OCI-M2 (cell line): ENCODE measurements around the gene SLC25A45.
"Not testable (repeated sequence)": the region's sequence is repeated elsewhere in the genome, so short reads cannot be mapped to it uniquely, and the experiment has no call there.

Source experiments
- DNase-seq: peaks from one replicate; lab custom pipeline; 2025; ENCODE audit not compliant: unreplicated experiment; lab: John Stamatoyannopoulos, UW

The SLC25A45 gene

DNA sequence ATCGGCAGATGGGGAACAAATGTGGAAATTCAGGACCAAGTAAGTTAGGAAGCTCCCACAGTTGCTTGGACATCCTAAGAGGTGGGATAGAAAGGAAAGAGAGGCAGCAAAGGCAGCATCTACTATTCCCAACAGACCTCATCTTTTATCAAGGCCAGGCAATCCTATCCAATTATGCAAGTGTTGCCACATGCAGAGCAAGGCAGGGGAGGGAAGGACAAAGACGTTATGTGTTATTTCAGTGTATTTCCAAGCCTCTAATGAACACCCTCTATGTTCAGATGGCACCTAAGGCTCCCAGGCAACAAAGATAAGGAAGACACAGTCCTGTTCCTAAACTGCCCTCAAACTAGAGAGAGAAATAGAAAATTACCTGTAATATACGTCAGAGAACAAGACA, 18.7 kb downstream of the SLC25A45 start:
- DNase-seq: no peak

DNA sequence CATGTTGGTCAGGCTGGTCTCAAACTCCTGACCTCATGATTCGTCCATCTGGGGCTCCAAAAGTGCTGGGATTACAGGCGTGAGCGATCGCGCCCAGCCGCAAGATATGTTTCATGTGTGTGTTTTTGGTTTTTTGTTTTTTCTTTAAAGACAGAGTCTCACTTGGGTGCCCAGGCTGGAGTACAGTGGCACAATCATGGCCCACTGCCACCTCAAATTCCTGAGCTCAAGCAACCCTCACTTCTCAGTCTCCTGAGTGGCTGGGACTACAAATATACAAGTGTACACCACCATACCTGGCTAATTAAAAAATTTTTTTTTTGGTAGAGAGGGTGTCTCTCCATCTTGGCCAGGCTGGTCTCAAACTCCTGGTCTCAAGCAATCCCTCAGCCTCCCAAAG, 19.5 kb downstream of the SLC25A45 start:
- DNase-seq: no peak

DNA sequence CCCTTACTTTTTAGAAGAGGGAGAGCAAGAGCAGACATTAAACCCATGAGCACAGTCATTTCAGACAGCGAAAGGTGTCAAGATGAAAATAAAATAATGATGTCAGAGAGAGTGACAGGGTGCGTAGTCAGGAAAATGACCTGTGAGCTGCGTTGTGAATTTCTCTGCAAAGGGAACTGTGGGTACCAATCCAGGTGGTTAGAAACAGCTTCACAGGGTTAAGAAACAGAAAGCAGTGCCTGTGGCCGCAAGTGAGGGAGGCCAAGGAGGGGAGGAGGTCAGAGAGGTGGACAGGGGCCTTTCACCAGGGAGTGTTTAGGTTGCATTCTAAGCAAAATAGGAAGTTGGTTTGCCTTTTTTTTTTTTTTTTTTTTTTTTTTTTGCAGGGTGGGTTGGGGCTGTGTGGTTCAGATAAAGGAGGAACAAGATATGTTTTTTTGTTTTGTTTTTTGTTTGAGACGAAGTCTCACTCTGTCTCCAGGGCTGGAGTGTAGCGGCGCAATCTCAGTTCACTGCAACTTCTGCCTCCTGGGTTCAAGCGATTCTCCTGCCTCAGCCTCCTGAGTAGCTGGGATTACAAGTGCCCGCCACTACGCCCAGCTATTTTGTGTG, 20.0 kb downstream of the SLC25A45 start:
- no peak for DNase-seq

- DNase-seq: no peak
These were observed 24.5 kb downstream of the SLC25A45 start for GRCh38 chr11:65357856-65358356.

DNA sequence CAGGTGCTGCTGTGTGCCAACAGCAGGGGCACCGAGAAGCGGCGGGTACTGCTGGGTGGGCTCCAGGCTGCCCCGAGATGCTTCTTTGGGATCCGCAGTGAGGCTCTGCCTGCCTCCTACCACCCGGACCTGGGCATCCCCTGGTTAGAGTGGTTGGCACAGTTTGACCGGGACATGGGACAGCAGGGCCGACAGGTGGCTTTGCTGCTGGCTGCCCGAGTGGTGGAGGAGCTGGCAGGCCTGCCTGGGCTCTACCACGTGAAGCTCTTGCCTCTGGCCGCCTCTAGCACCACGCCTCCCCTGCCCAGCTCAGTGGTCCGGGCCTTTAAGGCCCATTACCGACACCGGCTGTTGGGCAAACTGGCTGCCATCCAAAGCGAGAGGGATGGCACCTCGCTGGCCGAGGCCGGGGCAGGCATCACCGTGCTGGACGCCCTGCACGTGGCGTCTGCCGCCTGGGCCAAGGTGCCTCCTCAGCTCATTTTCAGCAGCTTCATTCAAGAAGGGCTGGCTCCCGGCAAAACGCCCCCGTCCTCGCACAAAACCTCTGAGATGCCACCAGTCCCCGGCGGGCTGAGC, 26.0 kb downstream of the SLC25A45 start:
- DNase-seq: no peak

GRCh38 chr11:65355776-65356393, 26.6 kb downstream of the SLC25A45 start:
- DNase-seq: no peak

- DNase-seq: no peak
These were observed 27.3 kb downstream of the SLC25A45 start for GRCh38 chr11:65355013-65355775.

DNA sequence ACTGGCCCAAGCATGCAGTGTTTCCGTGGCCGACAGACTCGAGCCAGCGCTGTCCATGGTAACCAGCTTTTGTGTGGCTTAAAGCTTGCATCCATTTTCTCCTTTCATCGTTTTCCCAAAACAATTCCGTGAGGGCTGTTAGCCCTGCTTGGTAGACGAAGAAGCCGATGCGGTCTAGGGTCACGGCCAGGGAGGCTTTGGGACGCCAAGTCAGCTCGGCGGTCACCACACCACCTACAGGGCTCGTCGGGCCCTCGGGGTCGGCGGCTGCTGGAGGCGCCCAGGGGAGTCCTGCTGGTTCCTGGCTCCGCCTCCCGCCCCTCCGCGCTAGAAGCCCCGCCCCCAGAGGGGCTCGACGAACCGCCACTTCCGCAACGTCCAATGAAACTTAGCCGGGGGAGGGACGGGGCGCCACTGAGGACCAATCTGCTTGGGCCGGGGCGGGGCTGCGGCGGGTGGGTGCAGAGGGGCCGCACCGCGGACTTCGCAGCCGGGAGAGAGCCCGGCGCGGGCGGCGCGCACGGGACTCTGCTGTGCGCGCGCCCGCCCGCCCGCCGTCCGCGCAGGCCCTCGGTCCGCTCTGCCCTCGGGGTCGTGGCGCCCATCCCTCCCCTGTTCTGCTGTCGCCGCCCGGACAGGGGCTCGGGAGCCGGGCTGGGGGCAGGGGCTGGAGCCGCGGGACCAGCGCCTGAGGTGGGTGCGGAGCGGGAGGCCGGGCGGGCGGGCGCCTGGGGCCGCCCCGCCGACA, 28.0 kb downstream of the SLC25A45 start, which contains the start of gene TIGD3:
TIGD3 (plus strand) TSS at position 487 of the 748 bp plus-strand sequence. CDS start 1,058 bp downstream, outside the sequence.
- peak; percentile 61 for DNase-seq

DNA sequence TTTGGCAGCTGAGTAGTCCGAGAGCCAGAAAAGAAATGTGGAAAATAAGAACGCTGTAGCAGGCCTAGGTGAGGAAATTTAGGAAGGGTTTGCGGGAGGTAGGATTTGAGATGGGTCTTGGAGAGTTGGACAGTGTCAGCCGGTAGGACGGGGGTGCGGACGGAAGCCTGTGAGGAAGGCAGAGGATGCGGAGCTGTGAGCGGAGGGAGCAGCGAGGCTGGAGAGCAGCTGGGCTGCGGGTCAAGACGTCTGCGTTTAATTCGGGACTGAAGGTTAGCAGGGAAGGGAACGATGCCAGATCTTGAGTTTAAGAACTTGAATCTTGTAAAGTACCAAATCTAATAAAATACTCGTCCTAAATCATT, 28.6 kb downstream of the SLC25A45 start:
- no peak for DNase-seq

DNA sequence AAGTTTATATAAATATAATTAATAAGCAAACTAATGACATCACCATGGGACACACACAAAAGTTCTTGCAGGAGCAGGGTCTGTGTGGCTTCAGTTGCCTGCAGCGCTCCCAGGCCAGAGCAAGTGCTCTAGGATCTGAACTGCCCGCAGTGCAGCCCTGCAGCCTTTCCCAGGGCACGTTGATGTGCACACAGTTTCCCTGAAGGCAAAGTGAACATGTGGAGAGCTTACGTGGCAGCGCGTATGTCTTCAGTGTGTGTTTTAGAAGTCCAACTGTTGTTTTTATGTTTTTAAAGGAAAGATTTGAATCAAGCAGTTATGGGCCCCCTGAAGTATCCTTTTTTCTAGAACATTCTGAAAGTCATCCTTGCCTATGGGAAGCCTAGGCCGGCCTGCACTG, 29.1 kb downstream of the SLC25A45 start:
- DNase-seq: no peak

DNA sequence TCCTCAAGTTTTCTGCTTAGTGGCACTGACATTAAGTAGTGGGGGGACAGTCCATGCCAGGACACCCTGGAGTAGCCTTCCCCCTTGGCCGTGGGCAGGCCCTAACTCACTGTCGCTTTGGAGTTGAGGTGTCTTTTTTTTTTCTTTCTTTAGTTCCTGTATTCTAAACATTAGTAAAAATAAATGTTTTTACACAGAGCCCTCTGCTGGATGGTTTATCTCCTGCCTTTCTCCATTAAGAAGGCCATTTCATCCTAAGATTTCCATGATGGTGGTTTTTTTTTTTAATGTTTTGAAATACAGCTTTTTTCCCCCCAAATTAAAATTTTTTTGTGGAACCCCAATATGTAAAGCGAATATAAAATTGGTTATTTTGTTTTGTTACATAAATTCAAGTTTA, 29.7 kb downstream of the SLC25A45 start:
- no peak for DNase-seq

DNA sequence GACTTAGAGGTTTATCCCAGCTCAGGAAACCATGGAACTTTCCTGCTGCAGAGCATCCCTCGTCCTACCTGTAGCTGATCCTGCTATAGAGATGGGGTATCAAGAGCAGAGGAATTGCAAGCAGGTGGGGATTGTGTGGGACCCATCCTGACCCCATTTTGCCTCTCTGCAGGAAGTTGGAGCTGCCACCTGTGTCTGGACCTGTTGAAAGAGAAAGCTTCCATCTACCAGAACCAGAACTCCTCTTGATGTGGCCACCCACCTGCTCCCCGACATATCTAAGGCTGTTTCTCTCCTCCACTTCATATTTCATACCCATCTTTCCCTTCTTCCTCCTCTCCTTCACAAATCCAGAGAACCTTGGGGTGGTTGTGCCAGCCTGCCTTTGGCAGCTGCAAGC, 30.9 kb downstream of the SLC25A45 start:
- no peak for DNase-seq

- DNase-seq: no peak
These were observed 40.6 kb downstream of the SLC25A45 start for GRCh38 chr11:65341856-65342255.

DNA sequence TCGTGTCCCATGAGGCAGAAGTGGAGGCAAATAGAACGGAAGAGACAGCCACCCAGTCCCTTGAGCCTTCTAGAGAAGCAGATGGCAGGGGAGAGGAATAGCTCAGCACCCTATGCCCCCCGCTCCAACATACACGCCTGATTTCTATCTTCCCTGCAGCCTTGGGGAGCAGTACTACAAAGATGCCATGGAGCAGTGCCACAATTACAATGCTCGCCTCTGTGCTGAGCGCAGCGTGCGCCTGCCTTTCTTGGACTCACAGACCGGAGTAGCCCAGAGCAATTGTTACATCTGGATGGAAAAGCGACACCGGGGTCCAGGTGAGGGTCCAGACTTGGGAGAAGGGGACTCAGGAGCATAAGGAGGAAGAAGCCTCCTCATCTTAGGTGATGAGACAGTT, 42.2 kb downstream of the SLC25A45 start:
- no peak for DNase-seq

DNA sequence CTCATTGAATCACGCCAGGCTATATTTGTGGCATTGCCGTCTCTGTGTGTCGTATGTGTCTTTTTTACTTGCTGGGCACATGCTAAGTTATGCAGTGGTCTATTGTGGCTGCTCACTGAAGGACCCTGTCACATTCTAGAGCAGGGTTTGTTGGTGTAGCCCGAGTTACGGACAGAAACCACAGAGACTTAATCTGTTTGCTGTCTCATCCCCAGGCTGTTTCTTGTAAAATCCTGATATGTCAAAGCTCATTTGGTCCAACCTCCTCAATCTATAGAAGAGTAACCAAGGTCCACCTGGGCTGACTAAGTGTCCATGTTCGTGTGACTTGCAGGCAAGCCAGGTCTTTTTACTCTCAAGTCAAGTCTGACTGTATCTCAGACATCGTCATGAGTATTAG, 43.8 kb downstream of the SLC25A45 start:
- no peak for DNase-seq

DNA sequence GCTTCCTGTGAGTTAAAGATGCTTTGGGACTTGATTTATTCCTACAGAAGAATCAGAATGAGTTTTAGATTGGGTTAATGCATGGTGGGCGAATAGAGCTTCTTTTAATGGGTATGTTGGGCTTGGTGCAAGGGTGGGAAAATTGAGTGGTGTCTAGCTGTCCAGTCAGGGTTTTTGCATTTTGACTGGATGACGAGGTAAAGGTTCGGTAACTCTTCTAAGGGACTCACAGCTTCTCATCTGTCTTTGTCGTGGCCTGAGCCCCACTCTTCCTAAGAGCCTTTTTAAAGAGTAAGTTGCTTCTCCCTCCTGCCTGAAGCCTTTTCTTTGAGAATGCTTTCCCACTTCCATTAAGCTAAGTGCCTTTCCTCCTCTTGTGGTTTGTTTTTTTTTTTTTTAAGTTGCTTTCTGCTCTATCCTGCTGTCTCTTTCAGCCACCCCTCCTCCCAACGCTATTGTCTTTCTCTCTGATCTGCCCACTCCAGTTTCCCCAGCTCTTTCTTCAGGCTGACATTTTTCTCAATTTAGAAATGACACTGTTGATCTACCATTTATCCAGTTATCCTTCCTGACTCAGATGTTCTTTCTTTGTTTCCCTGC, 47.6 kb downstream of the SLC25A45 start:
- no peak for DNase-seq

- not testable (repeated sequence) for DNase-seq
These were observed 49.9 kb downstream of the SLC25A45 start for GRCh38 chr11:65332591-65332990.

DNA sequence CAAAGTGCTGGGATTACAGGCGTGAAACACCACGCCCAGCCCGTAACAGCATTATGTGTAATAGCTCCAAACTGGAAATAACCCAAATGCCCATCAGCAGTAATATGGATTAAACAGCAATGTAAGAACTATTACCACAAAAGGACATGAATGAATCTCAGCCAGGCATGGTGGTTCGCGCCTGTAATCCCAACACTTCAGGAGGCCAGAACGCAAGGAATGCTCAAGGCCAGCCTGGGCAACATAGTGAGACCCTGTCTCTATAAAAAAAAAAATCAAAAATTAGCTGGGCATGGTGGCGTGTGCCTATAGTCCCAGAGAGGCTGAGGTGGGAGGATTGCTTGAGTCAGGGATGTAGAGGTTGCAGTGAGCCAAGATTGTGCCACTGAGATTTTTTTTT, 51.9 kb downstream of the SLC25A45 start:
- no peak for DNase-seq

GRCh38 chr11:65329944-65330403, 52.5 kb downstream of the SLC25A45 start:
- DNase-seq: peak; percentile 49

- DNase-seq: no peak
These were observed 53.0 kb downstream of the SLC25A45 start for GRCh38 chr11:65329478-65329877.

DNA sequence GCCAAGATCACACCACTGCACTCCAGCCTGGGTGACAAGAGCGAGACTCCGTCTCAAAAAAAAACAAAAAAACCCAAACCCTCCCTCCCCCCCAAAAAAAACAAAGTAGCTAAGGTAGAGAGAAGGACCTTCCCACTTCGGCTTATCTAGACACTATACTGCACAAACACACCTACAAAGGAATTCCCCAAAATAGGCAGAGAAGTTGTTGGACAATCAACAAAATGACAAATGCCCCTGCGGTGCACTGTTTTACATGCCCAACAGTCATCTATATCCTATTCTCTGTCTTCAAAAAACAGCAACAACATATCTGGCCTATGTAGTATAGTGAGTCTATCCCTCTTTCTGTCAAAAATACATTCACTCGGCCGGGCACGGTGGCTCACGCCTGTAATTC, 55.4 kb downstream of the SLC25A45 start:
- DNase-seq: no peak
